NCI-H2107 treated with DMSO at 0.1 percent for 48 hours (cell line): ENCODE data around the gene SKA3.
"Not testable (repeated sequence)": the region's sequence is repeated elsewhere in the genome, so short reads cannot be mapped to it uniquely, and the experiment has no call there.

ENCODE experiments used
- DNase-seq: peaks from one replicate; lab custom pipeline; 2025; ENCODE audit not compliant: unreplicated experiment; lab: John Stamatoyannopoulos, UW

The SKA3 gene

GRCh38 chr13:21171420-21171819 is 4.9 kb downstream of the SKA3 start:
- DNase-seq = no peak

- not testable (repeated sequence) for DNase-seq
Observed at GRCh38 chr13:21165606-21166005, 10.7 kb downstream of the SKA3 start.

GRCh38 chr13:21164631-21165030 is 11.7 kb downstream of the SKA3 start:
- no peak for DNase-seq

- DNase-seq = no peak
Observed at GRCh38 chr13:21152251-21152899, 24.0 kb downstream of the SKA3 start.

- no peak for DNase-seq
Observed at GRCh38 chr13:21150013-21150412, 26.3 kb downstream of the SKA3 start.

- no peak for DNase-seq
Observed at GRCh38 chr13:21149568-21149967, 26.8 kb downstream of the SKA3 start.

GRCh38 chr13:21148557-21149258 is 27.6 kb downstream of the SKA3 start:
- no peak for DNase-seq

- no peak for DNase-seq
Observed at GRCh38 chr13:21147827-21148226, 28.5 kb downstream of the SKA3 start.

GRCh38 chr13:21142766-21143165 is 33.6 kb downstream of the SKA3 start:
- DNase-seq = no peak

GRCh38 chr13:21139374-21139773 is 37.0 kb downstream of the SKA3 start:
- DNase-seq = no peak

- DNase-seq = no peak
Observed at GRCh38 chr13:21138561-21138960, 37.8 kb downstream of the SKA3 start.

GRCh38 chr13:21137696-21138095 is 38.7 kb downstream of the SKA3 start:
- no peak for DNase-seq

GRCh38 chr13:21135833-21136232 is 40.5 kb downstream of the SKA3 start:
- DNase-seq = not testable (repeated sequence)

- DNase-seq = no peak
Observed at GRCh38 chr13:21134475-21134874, 41.9 kb downstream of the SKA3 start.

- no peak for DNase-seq
Observed at GRCh38 chr13:21133077-21133476, 43.3 kb downstream of the SKA3 start.

- DNase-seq = no peak
Observed at GRCh38 chr13:21130116-21130515, 46.2 kb downstream of the SKA3 start.

GRCh38 chr13:21124852-21125251 is 51.5 kb downstream of the SKA3 start:
- no peak for DNase-seq

GRCh38 chr13:21123956-21124355 is 52.4 kb downstream of the SKA3 start:
- DNase-seq = no peak

- DNase-seq = no peak
Observed at GRCh38 chr13:21121616-21122015, 54.7 kb downstream of the SKA3 start.

GRCh38 chr13:21120191-21120590 is 56.2 kb downstream of the SKA3 start:
- DNase-seq = no peak

GRCh38 chr13:21119526-21119925 is 56.8 kb downstream of the SKA3 start:
- DNase-seq = no peak

- no peak for DNase-seq
Observed at GRCh38 chr13:21118180-21118579, 58.2 kb downstream of the SKA3 start.
